ENCODE measurements around the gene SLC38A11. TPM values are rescaled to one million over a fixed set of nuclear protein-coding genes. Genes with fewer than 3 reads are reported as not detected.

SLC38A11 gene
- total RNA-seq, 1 experiment from 2014 or later, result not detected

- BruUV-seq (replicated peaks), result no TSS peak
- no peak for DNase-seq (ENCODE audit: low spot score)
- TF ChIP-seq, protein P1, sequence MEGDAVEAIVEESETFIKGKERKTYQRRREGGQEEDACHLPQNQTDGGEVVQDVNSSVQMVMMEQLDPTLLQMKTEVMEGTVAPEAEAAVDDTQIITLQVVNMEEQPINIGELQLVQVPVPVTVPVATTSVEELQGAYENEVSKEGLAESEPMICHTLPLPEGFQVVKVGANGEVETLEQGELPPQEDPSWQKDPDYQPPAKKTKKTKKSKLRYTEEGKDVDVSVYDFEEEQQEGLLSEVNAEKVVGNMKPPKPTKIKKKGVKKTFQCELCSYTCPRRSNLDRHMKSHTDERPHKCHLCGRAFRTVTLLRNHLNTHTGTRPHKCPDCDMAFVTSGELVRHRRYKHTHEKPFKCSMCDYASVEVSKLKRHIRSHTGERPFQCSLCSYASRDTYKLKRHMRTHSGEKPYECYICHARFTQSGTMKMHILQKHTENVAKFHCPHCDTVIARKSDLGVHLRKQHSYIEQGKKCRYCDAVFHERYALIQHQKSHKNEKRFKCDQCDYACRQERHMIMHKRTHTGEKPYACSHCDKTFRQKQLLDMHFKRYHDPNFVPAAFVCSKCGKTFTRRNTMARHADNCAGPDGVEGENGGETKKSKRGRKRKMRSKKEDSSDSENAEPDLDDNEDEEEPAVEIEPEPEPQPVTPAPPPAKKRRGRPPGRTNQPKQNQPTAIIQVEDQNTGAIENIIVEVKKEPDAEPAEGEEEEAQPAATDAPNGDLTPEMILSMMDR (conservative IDR thresholded peaks at IDR 0.05; ENCODE audit: low read depth, low read length), result no peak
- TF ChIP-seq EZH2 (IDR thresholded peaks at IDR 0.05; ENCODE audit: borderline replicate concordance, low read depth, low read length, poor library complexity, severe bottlenecking), result no peak
Measured at GRCh38 chr2:164847981-164848741, 107.2 kb downstream of the SLC38A11 start.

DNA sequence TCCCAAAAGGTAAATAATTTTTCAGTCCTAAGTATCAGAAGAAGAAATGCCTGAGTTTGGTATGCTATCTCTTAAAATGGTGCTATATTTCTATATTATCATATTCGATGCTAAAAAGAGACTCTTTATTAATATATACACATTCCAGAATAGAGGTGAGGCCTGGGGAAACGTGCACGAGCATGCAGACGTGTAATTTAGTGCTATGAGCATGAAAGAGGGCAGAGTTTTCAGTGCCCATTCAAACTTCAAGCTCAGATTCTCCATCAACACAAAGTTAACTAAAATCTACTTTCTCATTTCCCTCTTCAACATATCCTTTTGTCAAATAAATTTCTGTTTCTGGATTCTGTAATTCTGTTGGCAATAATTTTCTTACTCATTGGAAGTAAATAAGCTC, 108.0 kb downstream of the SLC38A11 start:
- no peak for TF ChIP-seq EZH2 (IDR thresholded peaks at IDR 0.05; ENCODE audit: borderline replicate concordance, low read depth, low read length, poor library complexity, severe bottlenecking)
- TF ChIP-seq, protein P1 (conservative IDR thresholded peaks at IDR 0.05; ENCODE audit: low read depth, low read length), result no peak
- BruUV-seq (replicated peaks), result no TSS peak
- H3K4me1 ChIP-seq (ENCODE audit: insufficient read depth, low read length, poor library complexity, severe bottlenecking), result peaks cover 14% of the 10 kb centered on the region
- ChIA-PET CTCF (no interaction called here), POLR2A (ENCODE audit: low non-redundant PET) (no interaction called here)
- DNase-seq (ENCODE audit: low spot score), result no peak
- no peak overlapping the region for H3K27ac ChIP-seq (ENCODE audit: low read depth, low read length, poor library complexity, severe bottlenecking)
- intact Hi-C loops (cut with micrococcal nuclease; ENCODE audit: unreplicated experiment), result no loop called here
- no peaks in the 10 kb centered on the region for H3K36me3 ChIP-seq (ENCODE audit: insufficient read depth, low read length, poor library complexity, severe bottlenecking)
- H3K27me3 ChIP-seq (replicated peaks; ENCODE audit: insufficient read depth, low read depth, low read length, poor library complexity), result no peaks in the 10 kb centered on the region
- H3K4me3 ChIP-seq (ENCODE audit: low read depth, low read length, poor library complexity, severe bottlenecking), result no peak overlapping the region
- H3K9me3 ChIP-seq (ENCODE audit: low read depth, low read length, poor library complexity, severe bottlenecking), result no peaks in the 10 kb centered on the region

More at GRCh38 chr2:164847981-164848741, 107.2 kb downstream of the SLC38A11 start:
- peaks cover 8% of the 10 kb centered on the region for H3K4me1 ChIP-seq (ENCODE audit: insufficient read depth, low read length, poor library complexity, severe bottlenecking)
- intact Hi-C loops (cut with micrococcal nuclease; ENCODE audit: unreplicated experiment), result no loop called here
- POLR2A ChIA-PET (ENCODE audit: low non-redundant PET), result no interaction called here
- H3K9me3 ChIP-seq (ENCODE audit: low read depth, low read length, poor library complexity, severe bottlenecking), result no peaks in the 10 kb centered on the region
- no peak overlapping the region for H3K4me3 ChIP-seq (ENCODE audit: low read depth, low read length, poor library complexity, severe bottlenecking)
- CTCF ChIA-PET, result no interaction called here
- no peak overlapping the region for H3K27ac ChIP-seq (ENCODE audit: low read depth, low read length, poor library complexity, severe bottlenecking)
- no peaks in the 10 kb centered on the region for H3K27me3 ChIP-seq (replicated peaks; ENCODE audit: insufficient read depth, low read depth, low read length, poor library complexity)
- H3K36me3 ChIP-seq (ENCODE audit: insufficient read depth, low read length, poor library complexity, severe bottlenecking), result no peaks in the 10 kb centered on the region

- no peaks in the 10 kb centered on the region for H3K36me3 ChIP-seq (ENCODE audit: insufficient read depth, low read length, poor library complexity, severe bottlenecking)
- TF ChIP-seq EZH2 (IDR thresholded peaks at IDR 0.05; ENCODE audit: borderline replicate concordance, low read depth, low read length, poor library complexity, severe bottlenecking), result no peak
- TF ChIP-seq, protein P1 (conservative IDR thresholded peaks at IDR 0.05; ENCODE audit: low read depth, low read length), result no peak
- H3K4me1 ChIP-seq (ENCODE audit: insufficient read depth, low read length, poor library complexity, severe bottlenecking), result peaks cover 14% of the 10 kb centered on the region
- CTCF ChIA-PET, result no interaction called here
- H3K27me3 ChIP-seq (replicated peaks; ENCODE audit: insufficient read depth, low read depth, low read length, poor library complexity), result no peaks in the 10 kb centered on the region
- no peak overlapping the region for H3K4me3 ChIP-seq (ENCODE audit: low read depth, low read length, poor library complexity, severe bottlenecking)
- DNase-seq (ENCODE audit: low spot score), result no peak
- intact Hi-C loops (cut with micrococcal nuclease; ENCODE audit: unreplicated experiment), result no loop called here
- H3K27ac ChIP-seq (ENCODE audit: low read depth, low read length, poor library complexity, severe bottlenecking), result no peak overlapping the region
- H3K9me3 ChIP-seq (ENCODE audit: low read depth, low read length, poor library complexity, severe bottlenecking), result no peaks in the 10 kb centered on the region
- POLR2A ChIA-PET (ENCODE audit: low non-redundant PET), result no interaction called here
- BruUV-seq (replicated peaks), result no TSS peak
Measured at GRCh38 chr2:164846276-164846675, 109.0 kb downstream of the SLC38A11 start.

Other genes starting within 250 kb of the SLC38A11 start
- gene COBLL1, start 113.7 kb downstream of the SLC38A11 start, total RNA-seq (2021), result 4.2 and 6.6 TPM in 2 replicates
- 0.04 and 0.07 TPM in 2 replicates for gene SCN3A, start 248.5 kb upstream of the SLC38A11 start, total RNA-seq (2021)

Measured in A673 (cell line).